ENCODE measurements around the gene DUOX1.

The DUOX1 gene

GRCh38 chr15:45106002-45106790 lies 23.6 kb upstream of the DUOX1 start:
- DNase-seq: no peak

DNA sequence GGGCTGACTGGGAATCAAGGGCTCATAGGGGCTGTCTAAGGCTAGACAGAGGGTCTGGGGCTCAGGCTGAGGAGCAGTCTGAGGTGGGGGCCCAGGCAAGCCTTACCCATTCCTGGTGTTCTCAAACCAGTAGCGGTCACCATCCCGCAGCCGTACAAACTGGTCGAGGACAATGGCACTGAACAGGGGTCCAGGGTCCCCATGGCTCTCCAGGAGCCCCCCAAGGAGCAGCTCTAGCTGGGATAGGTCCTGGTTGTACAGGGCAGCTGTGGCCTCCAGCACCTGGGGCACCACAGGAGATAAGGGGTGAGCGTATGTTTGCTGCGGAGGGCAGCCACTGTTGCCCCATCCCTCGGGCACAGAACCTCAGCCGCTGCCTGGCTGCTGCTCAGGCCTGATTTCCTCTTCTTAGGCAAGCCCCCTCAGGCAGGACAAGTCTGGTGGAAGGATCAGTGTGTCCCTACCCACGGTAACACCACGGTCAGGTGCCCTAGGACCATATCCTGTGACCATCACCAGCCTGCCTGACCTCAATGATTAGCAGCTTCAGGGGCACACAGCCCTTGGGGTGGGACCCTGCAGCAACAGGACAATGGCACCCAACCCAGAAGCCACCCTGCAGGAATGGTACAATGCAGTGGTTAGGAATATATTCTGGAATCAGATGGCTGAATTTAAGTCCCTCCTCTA lies 21.7 kb upstream of the DUOX1 start:
- DNase-seq: no peak

DNA sequence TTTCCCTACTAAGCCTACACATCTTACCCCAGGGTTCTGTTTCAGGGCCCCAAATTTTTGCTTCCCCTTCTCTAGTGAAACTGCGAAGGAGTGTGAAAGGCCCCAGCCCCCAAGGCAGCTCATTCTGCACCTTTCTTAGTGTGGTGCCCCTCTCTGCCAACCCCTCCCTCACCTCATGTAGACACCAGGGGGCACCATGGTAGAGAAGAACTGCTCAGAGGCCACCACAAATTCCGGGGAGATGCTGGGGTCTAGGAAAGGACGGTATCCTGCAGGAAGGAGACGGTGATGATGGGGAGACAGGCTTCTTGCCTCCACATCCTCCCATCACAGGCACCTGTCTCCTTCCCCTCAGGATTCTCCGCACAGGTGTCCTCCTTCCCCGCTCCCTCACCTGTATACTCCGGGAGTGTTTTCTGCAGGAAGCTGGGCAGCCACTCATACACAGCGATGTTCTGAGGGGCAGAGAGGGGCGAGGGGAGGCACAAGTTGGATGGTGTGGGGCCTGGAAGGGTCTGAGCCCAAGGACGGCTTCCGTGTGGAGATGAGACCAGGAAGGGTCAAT lies 19.5 kb upstream of the DUOX1 start:
- DNase-seq: no peak

GRCh38 chr15:45111390-45112142 lies 18.2 kb upstream of the DUOX1 start:
- no peak for DNase-seq

DNA sequence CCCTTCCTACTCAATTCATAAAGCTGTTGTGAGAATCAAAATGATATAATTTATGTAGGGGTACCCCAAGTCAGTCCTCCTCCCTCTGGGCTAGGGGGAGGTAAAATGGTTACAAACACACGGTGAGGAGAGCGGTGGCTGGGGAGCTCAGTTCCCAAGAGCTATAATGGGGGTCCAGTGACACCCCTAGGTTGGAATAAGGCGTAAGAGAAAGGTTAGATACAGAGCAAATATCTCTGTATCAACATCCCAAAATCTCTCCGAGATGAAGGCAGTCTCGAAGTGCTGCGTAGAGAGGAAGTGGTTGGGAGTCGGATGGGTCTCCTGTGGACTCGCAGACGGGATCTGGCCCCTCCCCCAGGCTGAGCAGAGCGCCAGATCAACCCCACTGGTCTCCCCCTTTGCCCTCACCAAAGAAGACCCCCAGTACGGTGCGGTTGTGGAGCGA lies 17.6 kb upstream of the DUOX1 start:
- DNase-seq: no peak

DNA sequence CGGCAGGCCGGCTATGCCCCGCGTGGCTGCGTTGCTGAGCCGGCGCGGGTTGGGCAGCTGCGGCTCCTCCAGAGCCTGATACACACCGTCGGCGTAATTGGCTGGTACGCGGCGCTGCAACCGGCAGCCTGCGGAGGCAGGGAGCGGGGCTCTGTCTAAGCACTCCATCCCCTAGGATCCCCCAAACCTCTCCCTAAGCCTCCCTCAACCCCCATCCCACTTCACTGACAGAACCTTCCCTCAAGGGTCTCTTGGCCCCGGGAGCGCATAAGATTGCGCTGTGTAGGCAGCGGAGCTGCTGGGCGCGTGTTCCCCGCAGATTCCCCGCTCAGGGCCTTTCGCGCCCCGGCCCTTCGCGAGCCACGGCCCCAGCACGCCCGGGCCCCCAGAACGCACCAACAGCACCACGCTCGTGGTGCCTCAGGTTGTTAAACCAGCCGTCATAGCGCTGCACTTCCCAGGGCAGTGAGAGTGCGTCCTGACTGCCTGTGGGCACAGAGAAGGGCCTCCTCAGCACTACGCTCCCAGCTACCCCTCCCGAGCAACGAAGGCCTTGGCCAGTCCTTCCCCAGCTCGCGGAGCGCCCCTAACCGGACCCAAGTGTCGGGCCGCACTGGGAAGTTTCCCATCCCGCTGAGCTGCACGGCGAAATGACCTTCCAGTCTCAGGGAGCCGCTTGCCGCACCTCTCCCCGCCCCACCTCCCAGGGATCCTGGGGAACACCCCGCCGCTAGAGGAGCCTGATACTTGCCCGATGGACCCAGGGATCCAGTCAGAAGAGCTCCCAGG lies 17.0 kb upstream of the DUOX1 start:
- DNase-seq: no peak

DNA sequence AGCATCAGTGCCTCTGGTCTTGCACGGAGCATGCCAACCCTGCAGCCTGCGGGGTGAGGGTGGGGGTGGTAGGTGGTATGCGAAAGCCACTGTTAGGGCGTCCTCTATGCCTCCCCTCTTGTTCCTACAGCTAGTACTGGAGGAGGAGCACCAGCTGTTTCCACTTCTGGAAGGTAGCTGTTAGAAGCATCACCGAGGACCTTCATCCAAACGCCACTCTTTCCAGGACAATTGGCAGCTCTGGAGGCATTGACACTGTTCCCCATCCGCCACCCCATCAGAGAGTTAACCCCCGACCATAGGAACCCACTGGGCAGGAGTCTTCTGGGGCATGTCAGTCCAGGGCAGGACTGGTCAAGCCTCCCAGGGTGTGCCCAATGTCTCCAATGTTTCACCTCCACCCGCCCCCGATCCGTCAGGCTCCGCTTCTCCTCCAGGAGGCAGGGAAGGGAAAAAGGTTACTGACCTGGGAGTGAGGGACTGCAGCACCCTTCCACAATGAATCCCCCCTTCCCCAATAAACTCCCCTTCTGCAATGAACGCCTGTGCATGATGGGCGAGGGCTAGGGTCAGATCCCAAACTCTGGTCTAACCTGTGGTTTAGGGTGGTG lies 16.3 kb upstream of the DUOX1 start:
- DNase-seq: no peak

GRCh38 chr15:45114076-45114750 lies 15.6 kb upstream of the DUOX1 start, which contains the start of the genes DUOX2 and DUOXA2:
Gene DUOX2 (minus strand): TSS chr15:45114172. CDS start chr15:45113411, 761 bp downstream.
Gene DUOXA2 (plus strand): TSS chr15:45114326. CDS start chr15:45114606, 280 bp downstream.
- no peak for DNase-seq

- DNase-seq: no peak
These were observed 15.1 kb upstream of the DUOX1 start for GRCh38 chr15:45114751-45115085.

- DNase-seq: no peak
These were observed 14.4 kb upstream of the DUOX1 start for GRCh38 chr15:45115312-45115820.

- no peak for DNase-seq
These were observed 13.8 kb upstream of the DUOX1 start for GRCh38 chr15:45116006-45116481.

DNA sequence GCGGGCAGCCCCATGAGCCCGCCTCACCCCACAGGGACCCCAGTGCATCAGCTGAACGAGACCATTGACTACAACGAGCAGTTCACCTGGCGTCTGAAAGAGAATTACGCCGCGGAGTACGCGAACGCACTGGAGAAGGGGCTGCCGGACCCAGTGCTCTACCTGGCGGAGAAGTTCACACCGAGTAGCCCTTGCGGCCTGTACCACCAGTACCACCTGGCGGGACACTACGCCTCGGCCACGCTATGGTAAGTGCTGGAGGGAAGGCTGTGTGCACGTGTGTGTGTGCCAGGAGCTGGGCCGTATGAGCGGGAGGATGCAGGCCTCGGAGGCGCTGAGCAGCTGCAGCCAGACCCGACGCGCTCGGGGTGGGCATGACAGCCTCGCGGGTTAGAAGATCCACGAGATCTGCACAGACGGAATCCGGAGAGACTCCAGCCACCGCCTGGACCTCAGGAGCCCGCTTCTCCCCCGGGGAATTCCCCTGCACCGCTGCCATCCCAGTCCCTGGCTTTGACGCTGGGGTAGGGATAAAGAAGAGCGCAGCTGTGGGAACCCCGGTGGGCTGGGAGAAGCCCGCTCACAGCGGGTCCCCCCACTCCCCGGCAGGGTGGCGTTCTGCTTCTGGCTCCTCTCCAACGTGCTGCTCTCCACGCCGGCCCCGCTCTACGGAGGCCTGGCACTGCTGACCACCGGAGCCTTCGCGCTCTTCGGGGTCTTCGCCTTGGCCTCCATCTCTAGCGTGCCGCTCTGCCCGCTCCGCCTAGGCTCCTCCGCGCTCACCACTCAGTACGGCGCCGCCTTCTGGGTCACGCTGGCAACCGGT lies 13.1 kb upstream of the DUOX1 start:
- DNase-seq: no peak

GRCh38 chr15:45117308-45118130 lies 12.3 kb upstream of the DUOX1 start:
- DNase-seq: no peak

GRCh38 chr15:45118131-45118588 lies 11.6 kb upstream of the DUOX1 start:
- DNase-seq: peak; percentile 45 to 74 (median 58)

DNA sequence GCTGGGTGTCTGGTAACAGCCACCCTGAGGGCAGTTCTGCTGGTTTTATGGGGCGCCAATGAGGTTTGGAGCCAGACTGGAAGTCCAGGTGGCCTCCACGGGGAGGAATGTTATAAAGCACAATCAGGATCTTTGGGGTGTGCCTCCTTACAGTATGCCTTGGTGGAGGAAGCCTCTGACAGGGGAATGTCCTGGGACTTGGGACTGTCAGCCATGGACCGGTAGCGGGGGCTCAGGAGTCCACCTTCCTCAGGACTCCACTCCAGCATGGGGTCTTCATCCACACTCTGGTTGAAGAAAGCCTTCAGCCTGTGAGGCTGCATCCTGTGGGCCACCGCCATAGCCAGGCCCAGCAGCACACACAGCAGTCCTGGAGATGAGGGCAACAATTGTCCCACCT lies 10.8 kb upstream of the DUOX1 start:
- DNase-seq: no peak

DNA sequence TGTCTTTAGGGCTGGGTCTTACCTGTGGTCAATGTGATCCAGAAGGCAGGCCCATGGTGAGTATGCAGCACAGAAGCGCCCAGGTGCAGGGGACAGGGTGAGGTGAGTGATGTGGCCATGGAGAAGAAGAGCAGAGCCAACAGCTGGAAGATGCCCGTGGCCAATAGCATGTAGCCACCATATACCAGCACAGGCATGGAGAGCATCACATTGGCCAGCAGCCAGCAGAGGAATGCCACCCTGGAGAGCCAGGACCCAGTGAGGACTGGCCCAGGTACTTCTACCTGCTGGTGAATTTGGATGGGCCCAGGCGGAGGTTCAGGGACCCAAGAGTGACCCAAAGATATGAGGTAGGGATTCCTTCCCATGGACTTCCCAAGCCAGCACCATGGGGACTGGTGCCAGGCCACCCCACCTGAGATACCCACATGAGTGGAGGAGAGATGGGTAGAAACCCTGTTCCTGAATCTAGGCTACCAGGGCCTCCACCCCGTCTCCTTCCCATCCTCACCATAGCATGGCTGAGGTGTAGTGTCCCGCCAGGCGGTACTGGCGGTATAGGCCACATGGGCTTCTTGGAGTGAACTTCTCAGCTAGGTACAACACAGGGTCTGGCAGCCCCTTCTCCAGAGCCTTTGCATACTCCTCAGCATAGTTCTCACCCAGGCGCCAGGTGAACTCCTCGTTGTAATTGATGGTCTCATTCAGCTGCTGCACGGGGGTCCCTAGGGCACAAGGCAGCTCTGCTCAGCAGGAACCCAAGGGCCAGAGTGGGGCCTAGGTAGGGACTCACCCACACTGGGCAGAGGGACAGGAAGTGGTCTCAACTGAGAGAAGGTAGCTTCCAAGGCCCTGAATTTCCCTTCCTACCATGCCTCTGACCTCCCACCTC lies 9.5 kb upstream of the DUOX1 start:
- DNase-seq: no peak

DNA sequence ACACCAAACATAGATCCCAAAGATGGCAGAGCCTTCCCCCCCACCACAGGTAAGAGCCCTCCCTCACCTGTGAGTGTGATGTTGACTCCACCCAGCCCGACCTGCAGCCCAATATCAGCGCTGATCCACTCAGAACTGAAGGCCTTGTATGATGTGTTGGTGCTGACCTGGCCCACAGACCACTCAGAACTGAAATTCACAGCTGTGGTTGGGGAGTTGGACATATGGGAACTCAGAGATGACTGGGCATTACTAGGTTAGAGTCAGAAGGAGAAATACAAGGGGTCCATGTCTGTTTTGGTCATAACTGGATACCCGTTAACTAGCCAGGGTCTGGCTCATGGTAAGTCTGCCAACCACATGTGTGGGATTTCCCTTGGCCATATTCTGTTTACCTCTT lies 8.8 kb upstream of the DUOX1 start:
- DNase-seq: no peak

All from activated naive CD4-positive, alpha-beta T cell (primary cell).